HG03097 (cell line): Measurements from ENCODE around the gene SLC16A3.
"Not testable (repeated sequence)": the region's sequence is repeated elsewhere in the genome, so short reads cannot be mapped to it uniquely, and the experiment has no call there.

Experiments used
- ATAC-seq: cut with Tn5 transposase; IDR thresholded peaks from one replicate; pipeline ENCODE4 v1.9.1; 2021; ENCODE audit not compliant: unreplicated experiment, low FRiP score

Gene SLC16A3

DNA sequence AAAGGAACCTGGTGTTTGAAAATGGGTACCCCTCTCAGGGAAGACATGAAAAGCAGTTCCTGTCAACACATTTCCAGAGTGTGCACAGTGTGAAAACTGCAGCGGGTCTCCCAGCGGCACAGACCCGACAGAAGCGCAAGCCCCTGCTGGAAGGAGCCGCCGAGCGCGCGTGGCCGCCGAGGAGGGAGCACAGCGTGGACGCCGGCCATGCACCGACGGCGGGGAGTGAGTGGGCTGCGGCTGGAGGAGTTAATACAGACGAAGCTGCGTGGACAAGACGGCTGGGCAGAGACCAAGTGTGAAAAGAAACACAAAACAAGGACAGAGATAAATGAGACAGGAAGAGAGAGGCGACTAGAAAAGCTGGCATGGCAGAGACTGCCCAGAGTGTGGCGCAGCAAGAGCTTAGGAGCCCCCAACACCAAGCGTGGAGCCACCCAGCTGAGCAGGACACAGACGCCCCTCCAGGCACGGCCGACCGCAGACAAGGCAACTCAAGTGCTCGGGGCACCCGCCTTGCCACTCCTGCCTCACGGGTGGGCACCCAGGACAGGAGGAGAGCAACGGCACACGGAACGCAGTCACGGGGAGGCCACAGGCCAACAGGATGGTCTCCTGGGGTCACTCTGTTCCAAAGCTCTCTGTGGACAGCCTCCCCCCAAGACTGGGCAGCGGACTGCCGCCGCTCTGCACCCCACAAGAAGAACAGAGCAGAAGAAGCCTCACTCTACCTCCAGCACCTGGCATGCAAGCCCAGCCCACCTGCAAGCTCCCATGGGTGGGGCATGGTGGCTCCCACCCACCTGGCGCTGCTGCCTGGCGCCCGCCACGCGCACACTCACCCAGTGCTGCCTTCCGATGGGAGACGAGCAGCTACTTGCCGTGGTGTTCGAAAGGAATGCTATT is 16.5 kb downstream of the SLC16A3 start:
- ATAC-seq, result no peak

DNA sequence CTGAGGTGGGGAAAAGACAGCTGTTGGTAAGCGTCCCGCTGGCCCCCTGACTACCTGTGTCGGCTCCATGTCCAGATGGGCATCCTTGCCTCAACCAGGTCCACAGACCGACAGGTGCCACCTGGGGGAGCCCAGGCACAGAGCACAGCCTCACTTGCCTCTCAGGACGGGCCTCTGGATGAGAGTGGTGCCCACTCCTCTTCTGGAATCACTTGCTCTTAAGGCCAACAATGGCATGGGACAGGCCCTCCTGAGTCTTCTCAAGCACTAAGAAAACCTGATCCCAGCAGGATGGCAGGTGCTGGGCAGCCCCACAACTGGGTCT is 17.2 kb downstream of the SLC16A3 start:
- no peak for ATAC-seq

DNA sequence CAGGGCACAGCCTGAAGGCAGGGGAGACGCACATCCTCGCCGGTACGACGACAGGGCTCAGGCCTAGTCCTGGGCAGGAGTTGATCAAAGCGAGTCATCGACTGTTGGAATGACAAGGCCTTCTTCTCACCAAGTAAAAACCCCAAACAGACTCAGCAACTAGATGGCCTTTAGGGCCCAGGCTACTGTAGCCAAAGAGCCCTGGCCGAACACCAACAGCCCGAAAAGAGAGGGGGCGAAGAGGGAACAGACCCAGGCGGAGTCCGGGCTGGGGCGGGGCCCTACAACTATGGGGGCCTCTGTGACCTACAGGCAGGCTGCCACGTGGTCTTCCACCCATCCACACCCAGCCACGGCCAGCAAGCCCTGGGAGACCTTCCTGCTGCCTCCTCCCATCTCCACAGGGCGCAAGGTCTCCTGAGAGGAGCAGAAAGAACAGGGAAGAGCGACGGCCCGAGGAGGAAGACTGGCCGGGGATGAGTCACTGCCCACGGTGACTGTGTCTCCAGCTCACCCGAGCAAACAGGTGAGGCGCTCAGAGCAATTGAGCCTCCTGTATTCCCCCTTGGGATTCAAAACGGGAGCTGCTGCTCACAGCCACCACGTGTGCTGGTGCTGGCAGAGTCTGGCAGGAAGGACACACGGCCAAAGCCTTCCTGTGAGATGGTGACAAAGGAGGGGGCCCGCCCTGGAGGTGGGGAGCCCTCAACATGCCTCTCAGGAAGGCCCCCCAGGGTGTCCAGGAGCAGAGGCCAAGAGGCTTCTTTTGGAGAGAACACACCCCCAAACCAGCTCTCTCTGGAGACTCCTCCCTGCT is 17.7 kb downstream of the SLC16A3 start:
- ATAC-seq, result no peak

DNA sequence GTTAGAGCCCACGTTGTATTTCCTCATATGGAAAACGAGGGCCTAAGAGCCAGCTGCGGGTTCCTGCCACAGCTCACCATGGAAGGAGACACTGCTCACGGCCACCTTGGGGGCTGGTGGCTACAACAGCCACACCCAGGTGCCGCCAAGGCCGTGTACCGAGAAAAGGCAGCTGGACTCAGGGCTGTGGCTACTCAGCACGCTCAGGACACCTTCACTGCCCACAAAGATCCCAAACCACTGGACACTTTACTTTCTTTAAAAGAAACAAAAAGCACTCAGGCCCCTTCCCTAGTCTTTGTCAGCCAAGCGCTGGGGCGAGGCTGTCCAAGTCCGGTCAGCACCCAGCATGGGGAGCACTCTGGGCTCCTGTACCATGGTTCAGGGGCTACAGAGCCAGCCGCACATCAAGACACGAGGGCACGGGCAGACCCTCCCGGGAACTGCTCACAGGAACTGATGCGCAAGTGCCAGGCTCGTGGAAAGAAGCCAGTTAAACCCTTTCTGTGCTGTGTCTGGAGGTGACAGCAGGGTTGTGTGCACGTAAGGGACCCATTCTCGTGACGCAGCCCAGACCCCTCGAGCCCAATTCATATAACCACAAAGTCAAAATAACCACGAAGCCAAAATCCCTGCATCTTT is 18.5 kb downstream of the SLC16A3 start:
- no peak for ATAC-seq

DNA sequence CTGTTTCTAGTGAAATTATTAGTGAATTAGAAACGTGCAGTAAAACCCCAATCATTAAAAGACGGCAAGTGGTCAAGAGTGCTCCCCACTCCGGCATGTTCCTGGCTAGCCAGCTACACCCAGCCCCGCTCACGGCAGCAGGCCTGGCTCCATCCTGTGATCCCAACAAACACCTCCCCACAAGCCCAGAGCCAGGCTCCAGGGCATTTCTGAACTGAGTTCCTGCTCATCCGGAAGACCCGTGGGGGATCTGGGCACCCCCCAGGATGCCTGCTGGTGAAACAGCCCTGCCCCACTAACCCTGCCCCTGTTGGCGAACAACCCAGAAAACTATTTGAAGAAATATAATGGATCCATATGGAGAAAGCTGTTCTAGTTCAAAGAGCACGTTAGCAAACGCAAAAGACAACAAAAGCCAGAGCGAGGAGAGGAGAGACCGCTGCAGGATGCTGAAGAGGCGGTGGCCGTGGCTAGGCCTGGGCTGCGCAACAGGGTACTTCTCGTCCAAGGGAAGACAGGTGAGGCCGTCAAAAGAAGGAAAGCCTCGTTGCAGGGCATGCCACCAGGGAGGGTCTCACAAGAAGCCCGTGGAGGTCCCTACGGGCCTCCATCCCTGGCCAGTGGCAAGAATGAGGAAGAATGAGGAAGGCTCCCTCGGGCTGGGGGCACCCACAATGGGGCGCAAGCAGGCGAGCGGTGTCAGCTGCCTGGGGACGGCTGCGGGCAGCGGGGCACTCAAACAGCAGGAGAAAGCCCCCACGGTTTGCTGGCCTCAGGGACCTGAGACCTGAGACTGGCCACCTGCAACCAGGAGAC is 19.2 kb downstream of the SLC16A3 start:
- ATAC-seq, result no peak

DNA sequence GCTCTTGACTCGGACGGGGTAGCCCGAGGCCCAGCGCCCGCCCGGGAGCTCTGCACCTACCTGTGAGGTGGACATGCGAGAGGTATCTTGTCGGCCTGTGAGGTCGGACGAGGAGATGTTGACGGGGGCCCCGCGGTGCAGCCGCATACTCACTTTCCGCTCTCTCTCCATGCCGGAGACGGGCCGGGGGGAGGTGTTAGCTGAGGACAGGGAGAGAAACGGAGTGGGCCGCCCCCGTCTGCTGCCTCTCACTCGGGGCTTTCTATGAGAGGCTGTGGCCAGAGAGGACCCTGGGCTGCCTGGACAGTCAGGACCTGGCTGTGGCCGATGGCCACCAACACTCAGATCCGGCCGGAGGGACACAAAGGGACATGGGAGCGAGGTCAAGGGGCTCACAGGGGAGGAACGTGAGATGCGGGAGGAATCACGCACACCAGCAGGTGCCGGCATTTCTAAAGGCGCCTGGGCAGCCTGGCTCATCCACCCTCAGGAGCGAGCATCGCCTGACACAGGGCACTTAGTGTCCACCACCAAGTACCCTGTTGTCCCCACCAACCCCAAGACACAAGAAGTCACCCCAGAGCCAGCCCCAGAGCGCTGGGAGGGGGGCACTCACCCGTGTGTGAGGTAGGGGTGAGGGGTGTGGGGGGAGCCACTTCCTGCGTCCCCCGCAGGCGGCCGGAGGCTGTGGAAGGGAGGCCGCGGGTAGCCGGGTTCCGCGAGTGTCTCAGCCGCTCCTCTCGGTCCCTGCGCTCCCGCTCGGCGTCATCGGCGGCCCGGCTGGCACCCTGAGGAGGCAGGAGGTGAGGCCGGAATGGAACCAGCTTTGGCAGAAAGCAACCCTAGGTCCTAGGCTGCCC is 20.2 kb downstream of the SLC16A3 start:
- ATAC-seq, result no peak

DNA sequence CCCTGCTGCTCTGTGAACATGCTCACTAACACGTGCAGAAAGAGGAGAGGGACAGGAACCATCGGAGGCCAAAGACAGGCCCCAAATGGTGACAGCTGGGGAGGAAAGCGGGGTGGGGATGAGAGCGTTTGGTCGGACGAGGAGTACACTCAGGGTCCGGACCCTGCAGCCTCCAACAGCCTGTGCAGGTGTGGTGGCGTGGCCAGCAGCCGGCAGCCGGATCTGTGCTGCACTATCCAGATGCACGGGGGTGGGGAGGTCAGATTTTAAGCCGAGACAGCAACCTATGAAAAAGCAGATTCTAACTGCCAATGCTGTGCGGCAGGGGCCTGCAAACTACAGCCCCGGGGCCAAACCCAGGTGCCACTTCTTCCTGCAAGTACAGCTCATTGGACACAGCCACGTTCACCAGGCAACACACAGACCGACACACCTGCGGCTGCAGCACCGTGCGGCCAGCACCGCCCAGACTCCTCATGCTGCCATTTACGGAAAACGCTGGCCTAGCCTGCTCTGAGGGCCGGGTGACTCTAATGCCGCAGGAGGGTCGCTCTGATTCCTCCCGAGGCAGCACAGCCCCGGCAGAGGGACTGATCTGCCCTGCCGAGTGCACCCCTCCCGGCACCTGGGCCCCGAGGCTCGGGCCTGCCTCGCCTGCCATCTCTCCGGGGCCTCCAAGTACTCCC is 21.2 kb downstream of the SLC16A3 start:
- ATAC-seq, result no peak

DNA sequence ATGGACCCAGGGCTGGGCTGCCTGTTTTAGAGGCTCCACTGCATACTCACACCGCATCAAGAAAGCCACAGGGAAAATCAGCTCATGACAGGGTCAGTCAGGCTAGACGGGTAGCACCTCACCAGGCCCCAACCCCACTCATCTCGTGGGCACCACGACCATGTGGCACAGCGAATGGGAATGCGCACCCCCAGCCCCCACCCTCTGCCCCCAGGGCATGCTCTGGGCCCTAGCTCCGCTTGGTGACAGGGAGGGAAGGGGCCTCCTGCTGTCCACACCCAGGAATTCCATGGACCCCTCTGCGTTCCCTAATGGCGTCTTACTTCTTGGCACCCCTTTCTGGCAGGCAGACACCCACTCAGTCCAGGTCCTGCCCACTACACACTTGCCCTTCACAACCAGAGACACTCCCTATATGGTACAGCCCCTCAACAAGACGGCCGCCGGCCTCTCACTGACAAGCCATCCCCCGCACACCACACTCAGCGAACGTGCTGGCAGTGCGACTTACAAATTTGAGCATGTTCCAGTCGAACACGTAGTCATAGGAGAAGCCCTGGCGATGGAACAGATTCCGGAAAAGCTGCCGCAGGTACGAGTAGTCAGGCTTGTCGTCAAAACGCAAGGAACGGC is 22.1 kb downstream of the SLC16A3 start:
- ATAC-seq, result no peak

DNA sequence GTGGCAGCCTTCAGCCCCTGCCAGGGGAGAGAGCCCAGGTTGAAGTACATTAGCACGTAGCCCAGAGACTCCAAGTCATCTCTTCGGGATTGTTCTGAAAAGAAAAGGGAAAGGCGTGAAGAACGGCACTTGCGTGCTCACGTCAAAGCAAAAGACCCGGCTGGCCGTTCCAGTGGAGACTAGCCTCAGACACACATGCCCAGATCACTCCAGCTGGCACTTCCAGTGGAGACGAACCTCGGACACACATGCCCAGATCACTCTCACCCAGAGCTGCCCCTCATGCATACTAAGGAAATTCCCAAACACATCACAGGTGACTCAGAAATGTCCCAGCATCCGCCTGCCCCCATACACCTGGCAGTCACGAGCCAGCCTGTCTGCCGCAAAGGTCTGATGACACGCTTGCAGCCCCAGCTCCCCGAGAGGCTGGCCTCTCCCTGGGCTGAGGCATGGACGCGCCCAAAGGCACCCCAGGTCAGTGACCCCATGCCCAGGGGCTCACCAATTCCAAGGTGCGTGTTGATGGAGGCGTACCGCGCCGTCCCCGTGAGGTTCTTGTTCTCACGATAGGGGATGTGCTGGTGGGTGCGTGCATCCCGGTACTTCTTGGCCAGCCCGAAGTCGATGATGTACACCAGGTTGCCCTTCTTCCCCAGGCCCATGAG is 23.8 kb downstream of the SLC16A3 start:
- no peak for ATAC-seq

DNA sequence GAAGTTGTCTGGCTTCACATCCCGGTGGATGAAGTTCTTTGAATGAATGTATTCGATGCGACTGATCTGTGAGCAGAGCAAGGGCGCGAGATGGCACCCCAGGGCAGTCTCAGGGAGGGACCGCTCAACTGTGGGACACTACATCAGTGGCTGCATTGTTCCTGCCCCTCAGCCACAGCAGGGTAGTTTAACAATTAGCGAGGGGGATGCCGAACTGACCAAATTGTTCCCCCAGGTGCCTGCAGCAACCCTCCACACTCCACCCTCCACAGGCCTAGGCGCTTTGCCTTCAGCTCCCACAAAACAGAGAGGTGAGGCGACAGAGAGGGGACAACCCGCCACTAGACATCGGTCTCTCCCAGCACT is 24.3 kb downstream of the SLC16A3 start:
- no peak for ATAC-seq

DNA sequence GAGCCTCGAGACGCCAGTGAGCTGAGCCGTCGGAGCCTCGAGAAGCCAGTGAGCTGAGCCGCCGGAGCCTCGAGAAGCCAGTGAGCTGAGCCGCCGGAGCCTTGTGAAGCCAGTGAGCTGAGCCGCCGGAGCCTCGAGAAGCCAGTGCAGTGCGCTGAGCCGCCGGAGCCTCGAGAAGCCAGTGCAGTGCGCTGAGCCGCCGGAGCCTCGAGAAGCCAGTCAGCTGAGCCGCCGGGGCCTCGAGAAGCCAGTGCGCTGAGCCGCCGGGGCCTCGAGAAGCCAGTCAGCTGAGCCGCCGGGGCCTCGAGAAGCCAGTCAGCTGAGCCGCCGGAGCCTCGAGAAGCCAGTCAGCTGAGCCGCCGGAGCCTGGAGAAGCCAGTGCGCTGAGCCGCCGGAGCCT is 25.3 kb downstream of the SLC16A3 start:
- not testable (repeated sequence) for ATAC-seq

DNA sequence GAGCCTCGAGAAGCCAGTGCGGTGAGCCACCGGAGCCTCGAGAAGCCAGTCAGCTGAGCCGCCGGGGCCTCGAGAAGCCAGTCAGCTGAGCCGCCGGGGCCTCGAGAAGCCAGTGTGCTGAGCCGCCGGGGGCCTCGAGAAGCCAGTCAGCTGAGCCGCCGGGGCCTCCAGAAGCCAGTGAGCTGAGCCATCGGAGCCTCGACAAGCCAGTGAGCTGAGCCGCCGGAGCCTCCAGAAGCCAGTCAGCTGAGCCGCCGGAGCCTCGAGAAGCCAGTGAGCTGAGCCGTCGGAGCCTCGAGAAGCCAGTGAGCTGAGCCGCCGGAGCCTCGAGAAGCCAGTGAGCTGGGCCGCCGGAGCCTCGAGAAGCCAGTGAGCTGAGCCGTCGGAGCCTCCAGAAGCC is 25.9 kb downstream of the SLC16A3 start:
- not testable (repeated sequence) for ATAC-seq

DNA sequence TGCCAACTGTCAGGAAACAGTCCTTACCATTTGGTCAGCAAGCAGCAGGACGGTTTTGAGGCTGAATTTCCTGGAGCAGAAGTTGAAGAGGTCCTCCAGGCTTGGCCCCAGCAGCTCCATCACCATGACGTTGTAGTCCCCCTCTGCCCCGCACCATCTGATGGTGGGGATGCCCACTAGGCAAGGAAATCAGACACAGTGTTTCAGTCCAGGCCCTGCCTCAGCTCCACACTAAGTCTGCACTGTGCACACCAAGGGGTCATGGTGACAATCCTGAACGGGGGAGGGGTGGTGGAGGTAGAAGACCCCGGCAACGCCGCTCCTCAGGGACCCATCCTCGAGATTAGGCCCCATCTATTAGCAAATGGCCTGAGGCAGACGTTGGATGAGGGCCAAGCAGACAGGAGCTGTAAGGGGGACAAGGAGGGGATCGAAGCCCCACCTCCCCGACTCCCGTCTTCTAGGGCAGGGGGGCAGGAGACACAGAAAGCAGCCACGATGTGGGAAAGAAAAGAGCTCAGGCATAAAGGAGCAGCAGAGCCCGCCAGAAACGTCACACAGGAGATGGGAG is 26.6 kb downstream of the SLC16A3 start:
- ATAC-seq, result no peak

DNA sequence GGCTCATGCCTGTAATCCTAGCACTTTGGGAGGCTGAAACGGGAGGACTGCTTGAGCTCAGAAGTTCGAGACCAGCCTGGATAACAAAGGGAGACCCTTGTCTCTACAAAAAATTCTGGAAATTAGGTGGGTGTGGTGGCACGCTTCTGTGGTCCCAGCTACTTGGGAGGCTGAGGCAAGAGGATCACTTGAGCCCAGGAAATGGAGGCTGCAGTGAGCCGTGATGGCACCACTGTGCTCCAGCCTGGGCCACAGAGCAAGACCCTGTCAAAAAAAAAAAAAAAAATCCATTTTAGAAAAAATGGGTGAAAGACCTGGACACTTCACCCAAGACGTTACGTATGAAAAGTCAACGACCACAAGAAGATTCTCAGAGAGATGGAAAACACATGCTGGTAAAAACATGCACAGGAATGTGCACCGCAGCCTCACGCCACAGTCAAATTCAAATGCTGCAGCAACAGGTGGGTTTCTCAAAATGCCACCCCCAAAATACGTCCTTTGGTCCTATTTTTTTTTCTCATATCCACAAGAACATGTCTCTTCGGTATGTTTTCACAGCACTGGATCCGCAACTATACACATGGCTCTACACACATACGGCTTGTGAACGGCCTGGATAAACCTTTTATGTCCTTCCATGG is 27.5 kb downstream of the SLC16A3 start:
- no peak for ATAC-seq

DNA sequence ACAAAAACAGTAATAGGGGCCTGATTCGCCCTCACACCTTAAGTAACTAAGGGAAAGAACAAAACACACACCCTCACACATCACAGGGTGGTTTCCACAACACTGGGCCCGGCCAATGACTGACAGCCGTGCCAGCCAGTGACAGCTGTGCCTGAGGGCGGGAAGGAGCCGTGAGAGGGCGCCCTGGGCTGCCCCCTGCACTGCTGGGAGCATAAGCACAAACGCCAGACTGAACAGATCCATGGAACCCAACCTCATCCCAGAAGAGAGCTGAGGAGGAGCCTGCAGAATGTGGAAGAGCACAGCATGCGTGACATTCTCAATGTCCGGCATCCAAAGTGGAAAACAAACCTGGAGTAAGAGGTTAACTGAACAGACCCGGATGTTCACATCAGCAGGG is 28.6 kb downstream of the SLC16A3 start:
- ATAC-seq, result no peak

DNA sequence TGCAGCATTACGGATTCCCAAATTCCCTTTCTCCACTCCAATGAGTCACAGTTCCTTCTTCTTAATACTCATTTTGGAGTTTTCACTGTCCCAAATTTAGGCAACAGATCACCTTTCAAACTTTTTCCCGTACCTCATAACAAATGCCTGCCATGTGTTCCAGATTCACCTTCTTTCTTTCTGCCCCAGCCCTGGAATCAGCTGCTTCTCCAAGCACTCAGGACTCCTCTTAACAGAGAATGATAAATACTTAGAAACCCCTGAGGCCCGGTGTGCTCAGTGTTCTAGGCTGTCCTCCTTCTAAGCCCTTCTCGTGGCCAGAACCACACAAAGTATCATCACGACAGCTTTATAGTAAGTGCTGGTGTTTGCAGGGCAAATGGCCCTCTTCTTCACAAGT is 29.7 kb downstream of the SLC16A3 start:
- no peak for ATAC-seq
